Measurements from ENCODE around the gene TTI1. TPM values are rescaled to one million over a fixed set of nuclear protein-coding genes. Genes with fewer than 3 reads are reported as not detected.

The TTI1 gene
- total RNA-seq, 2 donors from 2014 or later: 14.8 to 26.2 TPM

GRCh38 chr20:37991157-37991866 is 41.9 kb downstream of the TTI1 start:
- Histone ChIP-seq H3K9me3 (no peaks in the 10 kb centered on the region), H3K27ac (peak overlapping the region in 1 of 2 donors; percentile 67), H3K4me1 (replicated peaks) (peaks cover 37% of the 10 kb centered on the region), H3K36me3 (no peaks in the 10 kb centered on the region), H3K27me3 (replicated peaks; ENCODE audit: insufficient read depth) (no peaks in the 10 kb centered on the region), H3K4me3 (no peak overlapping the region)
- 72% methylated on average over 4 of the region's 4 CpGs for WGBS
- TF ChIP-seq CTCF (IDR thresholded peaks at IDR 0.05) (no peak), POLR2AphosphoS5 (IDR thresholded peaks at IDR 0.05) (no peak)
- DNase-seq (ENCODE audit: low spot score): no peak
- intact Hi-C loops (cut with DNase I): loop anchor here (5.0 to 10.0 kb wide), 3 partner anchors 89 to 424 kb away; partner anchors contain the start of gene VSTM2L

- 33% methylated on average over 10 of the region's 10 CpGs for WGBS
- Histone ChIP-seq H3K36me3 (no peaks in the 10 kb centered on the region), H3K4me1 (replicated peaks) (peaks cover 37% of the 10 kb centered on the region), H3K27ac (peak overlapping the region in 1 of 2 donors; percentile 67), H3K4me3 (no peak overlapping the region), H3K27me3 (replicated peaks; ENCODE audit: insufficient read depth) (no peaks in the 10 kb centered on the region), H3K9me3 (no peaks in the 10 kb centered on the region)
- intact Hi-C loops (cut with DNase I): loop anchor here (5.0 to 10.0 kb wide), 3 partner anchors 88 to 423 kb away; partner anchors contain the start of gene VSTM2L
- TF ChIP-seq CTCF (IDR thresholded peaks at IDR 0.05) (no peak), POLR2A (IDR thresholded peaks at IDR 0.05) (no peak), POLR2AphosphoS5 (IDR thresholded peaks at IDR 0.05) (peak; percentile 56)
- DNase-seq (ENCODE audit: low spot score): peak; percentile 56
Observed at GRCh38 chr20:37990571-37991151, 42.6 kb downstream of the TTI1 start.

GRCh38 chr20:37989601-37990295 is 43.5 kb downstream of the TTI1 start:
- Histone ChIP-seq H3K4me1 (replicated peaks) (peaks cover 37% of the 10 kb centered on the region), H3K9me3 (no peaks in the 10 kb centered on the region), H3K36me3 (no peaks in the 10 kb centered on the region), H3K4me3 (no peak overlapping the region), H3K27ac (peak overlapping the region; percentile 1 to 67), H3K27me3 (replicated peaks; ENCODE audit: insufficient read depth) (no peaks in the 10 kb centered on the region)
- intact Hi-C loops (cut with DNase I): loop anchor here (5.0 to 10.0 kb wide), 3 partner anchors 87 to 422 kb away; partner anchors contain the start of gene VSTM2L
- DNase-seq (ENCODE audit: low spot score): peak; percentile 76
- 35% methylated on average over 7 of the region's 7 CpGs for whole genome bisulfite sequencing
- TF ChIP-seq POLR2A (IDR thresholded peaks at IDR 0.05) (no peak), POLR2AphosphoS5 (IDR thresholded peaks at IDR 0.05) (peak; percentile 81)

GRCh38 chr20:37988306-37988954 is 44.8 kb downstream of the TTI1 start:
- H3K4me3 ChIP-seq: no peak overlapping the region
- H3K4me1 ChIP-seq (replicated peaks): peaks cover 31% of the 10 kb centered on the region
- intact Hi-C loops (cut with DNase I): no loop called here
- no peak for DNase-seq (ENCODE audit: low spot score)
- H3K36me3 ChIP-seq: no peaks in the 10 kb centered on the region
- H3K27ac ChIP-seq: no peak overlapping the region
- 84% methylated on average over 5 of the region's 5 CpGs for WGBS
- H3K27me3 ChIP-seq (replicated peaks; ENCODE audit: insufficient read depth): no peaks in the 10 kb centered on the region
- H3K9me3 ChIP-seq: no peaks in the 10 kb centered on the region
- TF ChIP-seq CTCF (IDR thresholded peaks at IDR 0.05) (no peak), POLR2AphosphoS5 (IDR thresholded peaks at IDR 0.05) (no peak), POLR2A (IDR thresholded peaks at IDR 0.05) (no peak)

All from prostate gland (tissue), 2 donors.